T-helper 2 cell treated with Interferon-gamma antibody and Interleukin-4, amounts not matched to agents 5 μg/mL and 100 μg/mL, for 36 hours (primary cell): Measurements from ENCODE around the gene CEBPZOS.
"Not testable (repeated sequence)": the region's sequence is repeated elsewhere in the genome, so short reads cannot be mapped to it uniquely, and the experiment has no call there.

Experiments
- DNase-seq: peaks from one replicate; pipeline ENCODE4 v3.0.0; 2021; ENCODE audit warnings: low spot score
- H3K27ac Mint-ChIP-seq: one replicate; pipeline ENCODE4 v1.8.0; 2021; ENCODE audit warnings: mild to moderate bottlenecking, mixed read lengths
- H3K27me3 Mint-ChIP-seq: one replicate; pipeline ENCODE4 v1.8.0; 2021; ENCODE audit warnings: low read depth, mixed read lengths
- H3K36me3 Mint-ChIP-seq: one replicate; pipeline ENCODE4 v1.8.0; 2021; ENCODE audit warnings: low read depth, mixed read lengths
- H3K4me1 Mint-ChIP-seq: one replicate; pipeline ENCODE4 v1.8.0; 2021; ENCODE audit warnings: low read depth, mixed read lengths
- H3K4me3 Mint-ChIP-seq: one replicate; pipeline ENCODE4 v1.8.0; 2022; ENCODE audit warnings: mild to moderate bottlenecking, moderate library complexity, mixed read lengths
- H3K9me3 Mint-ChIP-seq: one replicate; pipeline ENCODE4 v1.8.0; 2021; ENCODE audit warnings: mixed read lengths

The CEBPZOS gene

DNA sequence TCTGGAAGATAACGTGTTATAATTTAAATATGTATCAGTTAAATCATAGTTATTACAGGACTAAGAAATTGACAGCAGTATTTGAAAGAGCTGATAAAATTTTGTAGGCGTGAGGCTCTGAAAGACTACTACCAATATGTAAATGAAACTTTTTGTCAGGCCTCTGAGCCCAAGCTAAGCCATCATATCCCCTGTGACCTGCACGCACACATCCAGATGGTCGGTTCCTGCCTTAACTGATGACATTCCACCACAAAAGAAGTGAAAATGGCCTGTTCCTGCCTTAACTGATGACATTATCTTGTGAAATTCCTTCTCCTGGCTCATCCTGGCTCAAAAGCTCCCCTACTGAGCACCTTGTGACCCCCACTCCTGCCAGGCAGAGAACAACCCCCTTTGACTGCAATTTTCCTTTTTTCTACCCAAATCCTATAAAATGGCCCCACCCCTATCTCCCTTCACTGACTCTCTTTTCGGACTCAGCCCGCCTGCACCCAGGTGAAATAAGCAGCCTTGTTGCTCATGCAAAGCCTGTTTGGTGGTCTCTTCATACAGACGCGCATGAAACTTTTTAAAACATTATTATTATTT, 8.9 kb downstream of the CEBPZOS start:
- H3K4me3 Mint-ChIP-seq, H3K27me3 Mint-ChIP-seq, H3K27ac Mint-ChIP-seq, DNase-seq: not testable (repeated sequence)
- H3K4me1 Mint-ChIP-seq, result peaks cover 11% of the 10 kb centered on the region
- H3K9me3 Mint-ChIP-seq, result peaks cover 63% of the 10 kb centered on the region
- peaks cover 92% of the 10 kb centered on the region for H3K36me3 Mint-ChIP-seq

DNA sequence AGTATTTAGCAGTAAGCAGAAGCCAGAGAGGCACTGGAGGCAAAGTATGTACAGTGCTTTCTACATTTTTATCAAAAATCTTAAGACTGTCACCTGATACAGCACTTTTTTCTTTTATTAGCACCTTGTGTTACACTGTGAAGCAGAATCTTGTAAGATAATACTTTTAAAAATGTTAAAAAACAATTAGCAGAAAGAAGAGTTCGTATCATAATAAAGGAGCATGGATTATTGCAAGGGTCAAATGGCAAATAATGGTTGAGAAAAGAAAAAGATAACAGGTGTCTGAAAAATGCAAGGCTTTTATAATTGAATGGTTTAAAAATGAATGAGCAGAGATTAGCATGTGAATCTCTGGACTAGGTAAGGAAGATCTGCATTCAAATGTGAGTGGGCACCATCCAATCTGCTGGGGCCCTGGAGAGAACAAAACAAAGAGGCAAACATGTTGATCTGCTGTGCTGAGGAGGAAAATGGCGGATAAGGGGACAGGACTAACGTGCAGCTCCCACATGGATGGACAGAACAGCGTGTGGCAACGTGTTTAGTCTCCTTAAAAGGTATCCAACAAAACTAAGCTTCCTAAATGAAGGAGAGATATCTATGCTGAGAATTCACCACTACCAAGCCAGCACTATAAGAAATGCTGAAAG, 9.5 kb downstream of the CEBPZOS start:
- H3K4me3 Mint-ChIP-seq, result no peak overlapping the region
- peaks cover 93% of the 10 kb centered on the region for H3K36me3 Mint-ChIP-seq
- no peaks in the 10 kb centered on the region for H3K27me3 Mint-ChIP-seq
- H3K4me1 Mint-ChIP-seq, result peaks cover 11% of the 10 kb centered on the region
- no peak overlapping the region for H3K27ac Mint-ChIP-seq
- no peak for DNase-seq
- peaks cover 64% of the 10 kb centered on the region for H3K9me3 Mint-ChIP-seq

DNA sequence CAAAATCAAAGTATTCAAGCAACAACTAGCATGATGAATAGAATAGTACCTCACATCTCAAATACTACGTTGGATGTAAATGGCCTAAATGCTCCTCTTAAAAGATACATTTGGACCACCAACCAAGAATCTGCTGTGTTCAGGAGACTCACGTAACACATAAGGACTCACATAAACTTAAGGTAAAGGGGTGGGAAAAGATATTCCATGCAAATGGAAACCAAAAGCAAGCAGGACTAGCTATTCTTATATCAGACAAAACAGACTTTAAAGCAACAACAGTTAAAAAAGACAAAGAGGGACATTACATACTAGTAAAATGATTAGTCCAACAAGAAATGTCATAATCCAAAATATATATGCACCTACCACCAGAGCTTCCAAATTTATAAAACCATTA, 10.5 kb downstream of the CEBPZOS start:
- DNase-seq, H3K4me1 Mint-ChIP-seq, H3K27me3 Mint-ChIP-seq, H3K27ac Mint-ChIP-seq, H3K4me3 Mint-ChIP-seq: not testable (repeated sequence)
- H3K9me3 Mint-ChIP-seq, result peaks cover 64% of the 10 kb centered on the region
- H3K36me3 Mint-ChIP-seq, result peaks cover 95% of the 10 kb centered on the region

DNA sequence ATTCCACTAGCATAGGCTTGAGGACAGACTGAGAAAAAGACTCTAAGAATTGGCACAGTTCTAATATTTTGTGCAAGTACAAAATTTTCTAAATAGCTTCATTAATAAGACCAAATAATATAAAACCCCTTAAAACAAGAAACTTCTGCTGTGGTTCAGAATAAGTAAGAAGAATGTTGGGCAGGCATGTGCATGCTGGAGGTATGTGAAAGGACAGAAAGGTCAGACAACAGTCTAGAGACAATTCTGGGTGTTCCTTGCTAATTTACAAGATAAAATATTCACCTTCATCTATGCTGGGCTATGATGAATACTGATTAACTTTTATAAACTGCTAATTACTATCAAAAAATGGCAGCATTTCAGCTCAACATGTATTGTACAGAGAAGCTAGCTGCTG, 14.9 kb downstream of the CEBPZOS start:
- H3K9me3 Mint-ChIP-seq, result peaks cover 41% of the 10 kb centered on the region
- H3K4me3 Mint-ChIP-seq, result no peak overlapping the region
- peaks cover 77% of the 10 kb centered on the region for H3K36me3 Mint-ChIP-seq
- H3K27me3 Mint-ChIP-seq, result no peaks in the 10 kb centered on the region
- peaks cover 5% of the 10 kb centered on the region for H3K4me1 Mint-ChIP-seq
- DNase-seq, result no peak
- no peak overlapping the region for H3K27ac Mint-ChIP-seq

DNA sequence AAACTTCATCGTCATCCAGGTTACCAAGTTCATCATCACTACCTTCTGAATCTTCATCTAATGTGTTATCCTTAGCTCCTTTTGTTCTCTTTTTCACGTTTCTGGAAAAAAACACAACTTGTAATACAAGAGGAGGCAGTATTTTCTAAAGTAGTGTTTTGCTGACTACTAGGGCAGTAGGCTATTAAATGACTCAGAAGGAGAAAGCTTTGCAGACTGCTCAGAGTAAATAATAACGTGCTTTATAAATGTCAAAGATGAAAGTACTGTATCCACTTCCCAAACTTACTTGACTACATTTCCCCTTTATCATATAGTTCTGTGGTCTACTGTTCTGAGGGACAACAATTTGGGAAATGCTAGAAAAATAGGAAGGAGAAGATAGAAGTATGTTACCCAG, 15.6 kb downstream of the CEBPZOS start:
- Mint-ChIP-seq H3K4me1 (peaks cover 7% of the 10 kb centered on the region), H3K4me3 (no peak overlapping the region), H3K9me3 (peaks cover 34% of the 10 kb centered on the region), H3K36me3 (peaks cover 76% of the 10 kb centered on the region), H3K27ac (no peak overlapping the region), H3K27me3 (no peaks in the 10 kb centered on the region)
- no peak for DNase-seq

DNA sequence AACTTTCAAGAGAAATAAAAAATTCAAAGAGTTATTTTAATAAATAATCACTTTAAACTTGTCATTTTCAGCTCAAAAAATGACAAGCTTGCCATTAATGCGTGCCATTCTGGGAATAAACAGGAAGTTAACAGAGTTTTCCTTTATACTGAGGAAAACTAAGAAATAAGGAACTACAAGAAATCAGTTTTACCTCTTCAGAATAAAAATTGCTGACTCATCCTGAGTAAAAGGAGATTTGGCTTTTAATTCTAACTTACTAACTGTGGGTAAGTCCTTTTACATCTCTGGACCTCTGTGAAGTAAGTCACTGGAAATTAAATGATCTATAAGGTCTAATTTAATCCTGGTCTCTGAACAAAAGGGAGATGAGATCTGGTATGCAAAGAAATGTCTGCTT, 19.0 kb downstream of the CEBPZOS start:
- Mint-ChIP-seq H3K27me3 (no peaks in the 10 kb centered on the region), H3K9me3 (peaks cover under 1% of the 10 kb centered on the region), H3K4me3 (no peak overlapping the region), H3K4me1 (peaks cover 7% of the 10 kb centered on the region), H3K27ac (no peak overlapping the region), H3K36me3 (peaks cover 60% of the 10 kb centered on the region)
- no peak for DNase-seq

DNA sequence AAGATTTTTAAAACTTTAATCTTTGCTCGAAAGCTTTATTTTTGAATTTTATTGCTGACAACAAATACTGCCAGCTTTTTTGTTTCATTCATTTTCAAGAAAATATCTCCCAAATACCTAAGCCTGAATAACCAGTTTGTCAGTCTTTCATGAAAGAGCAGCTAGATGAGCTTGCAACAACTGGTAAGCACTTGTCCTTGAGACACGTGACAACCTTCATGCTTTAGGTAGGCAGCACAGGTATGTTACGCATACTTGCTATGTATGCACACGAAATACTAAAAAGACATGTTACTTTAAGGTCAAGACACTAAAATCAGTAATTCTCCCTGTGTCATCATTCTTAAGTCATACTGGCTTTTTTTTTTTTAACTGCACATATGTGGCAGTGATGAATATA, 22.8 kb downstream of the CEBPZOS start:
- Mint-ChIP-seq H3K4me1 (peaks cover 19% of the 10 kb centered on the region), H3K27ac (no peak overlapping the region), H3K36me3 (peaks cover 66% of the 10 kb centered on the region), H3K27me3 (no peaks in the 10 kb centered on the region), H3K9me3 (no peaks in the 10 kb centered on the region), H3K4me3 (no peak overlapping the region)
- no peak for DNase-seq

DNA sequence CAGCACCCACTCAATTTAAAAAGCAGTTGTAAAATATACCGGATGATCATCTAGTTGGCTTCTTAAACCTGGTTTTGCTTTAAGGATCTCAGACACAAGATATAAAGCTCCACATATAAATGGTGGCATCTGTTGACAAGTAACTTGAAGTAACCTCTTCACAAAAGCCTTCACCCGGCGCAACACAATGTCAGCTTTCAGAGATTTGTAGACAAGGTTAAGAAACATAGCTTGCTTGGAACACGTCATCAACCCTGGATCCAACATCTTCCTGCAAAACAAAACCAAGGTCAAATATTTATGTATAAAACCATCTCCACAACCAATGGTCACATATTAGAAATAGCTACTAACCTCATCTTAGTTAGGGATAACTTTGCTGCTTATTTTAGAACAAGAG, 26.8 kb downstream of the CEBPZOS start:
- no peak for DNase-seq
- H3K4me3 Mint-ChIP-seq, result no peak overlapping the region
- H3K4me1 Mint-ChIP-seq, result peaks cover 30% of the 10 kb centered on the region
- H3K36me3 Mint-ChIP-seq, result peaks cover 63% of the 10 kb centered on the region
- no peak overlapping the region for H3K27ac Mint-ChIP-seq
- no peaks in the 10 kb centered on the region for H3K9me3 Mint-ChIP-seq
- no peaks in the 10 kb centered on the region for H3K27me3 Mint-ChIP-seq

DNA sequence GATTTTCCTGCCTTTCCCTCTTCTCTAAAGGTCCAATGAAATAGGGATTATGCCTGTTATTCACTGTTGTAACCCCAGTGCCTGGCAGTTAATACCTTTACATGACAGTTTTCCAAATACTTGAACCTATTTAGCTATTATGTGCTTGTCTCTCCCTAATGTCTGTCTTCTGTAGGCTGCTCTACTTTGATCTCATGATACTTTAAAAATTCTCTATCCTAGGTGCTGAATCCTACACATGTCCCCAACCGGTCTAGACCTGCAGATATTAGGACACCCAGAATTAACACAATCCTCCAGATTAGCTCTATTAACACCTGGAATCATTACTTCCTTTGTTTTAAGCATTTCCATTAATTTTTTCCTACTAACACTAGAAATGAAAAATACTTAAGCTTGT, 27.8 kb downstream of the CEBPZOS start:
- Mint-ChIP-seq H3K27ac (no peak overlapping the region), H3K4me1 (peaks cover 31% of the 10 kb centered on the region), H3K36me3 (peaks cover 64% of the 10 kb centered on the region), H3K27me3 (no peaks in the 10 kb centered on the region), H3K4me3 (no peak overlapping the region), H3K9me3 (no peaks in the 10 kb centered on the region)
- DNase-seq, result no peak

DNA sequence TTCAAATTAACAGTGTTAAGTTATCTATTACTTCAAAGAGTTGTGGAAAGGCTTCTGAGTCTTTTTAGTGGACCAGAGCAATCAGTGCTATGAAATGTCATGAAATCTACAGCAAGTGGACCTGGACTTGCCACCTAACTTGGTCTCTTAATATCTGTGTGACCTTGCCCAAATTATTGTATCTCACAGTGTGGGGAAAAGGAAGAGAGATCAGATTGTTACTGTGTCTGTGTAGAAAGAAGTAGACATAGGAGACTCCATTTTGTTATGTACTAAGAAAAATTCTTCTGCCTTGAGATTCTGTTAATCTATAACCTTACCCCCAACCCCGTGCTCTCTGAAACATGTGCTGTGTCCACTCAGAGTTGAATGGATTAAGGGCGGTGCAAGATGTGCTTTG, 28.8 kb downstream of the CEBPZOS start:
- peaks cover 38% of the 10 kb centered on the region for H3K4me1 Mint-ChIP-seq
- peaks cover 58% of the 10 kb centered on the region for H3K36me3 Mint-ChIP-seq

DNA sequence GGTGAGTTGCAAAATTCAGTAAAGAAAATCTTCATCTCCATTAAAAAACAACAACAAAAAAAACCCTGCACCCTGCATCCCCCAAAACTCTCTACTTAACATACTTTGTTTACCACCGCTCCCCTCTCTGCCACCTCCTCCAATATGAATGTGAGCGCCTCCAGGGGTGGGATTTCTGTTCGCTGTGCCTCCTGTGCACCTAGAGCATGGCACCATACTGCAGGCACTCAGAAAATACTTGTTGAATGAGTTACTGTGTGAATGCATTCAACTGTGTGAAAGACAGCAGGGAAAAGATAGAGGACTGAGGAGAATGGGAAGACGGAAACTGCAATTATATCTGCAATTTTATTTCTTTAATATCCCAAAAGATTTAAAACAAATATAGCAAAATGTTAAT, 30.6 kb downstream of the CEBPZOS start:
- Mint-ChIP-seq H3K27ac (no peak overlapping the region), H3K36me3 (peaks cover 42% of the 10 kb centered on the region), H3K4me3 (no peak overlapping the region), H3K4me1 (peaks cover 38% of the 10 kb centered on the region), H3K9me3 (no peaks in the 10 kb centered on the region), H3K27me3 (no peaks in the 10 kb centered on the region)
- no peak for DNase-seq

More for the DNA sequence above, 28.8 kb downstream of the CEBPZOS start:
- not testable (repeated sequence) for H3K9me3 Mint-ChIP-seq, H3K27me3 Mint-ChIP-seq, H3K4me3 Mint-ChIP-seq, DNase-seq, H3K27ac Mint-ChIP-seq

DNA sequence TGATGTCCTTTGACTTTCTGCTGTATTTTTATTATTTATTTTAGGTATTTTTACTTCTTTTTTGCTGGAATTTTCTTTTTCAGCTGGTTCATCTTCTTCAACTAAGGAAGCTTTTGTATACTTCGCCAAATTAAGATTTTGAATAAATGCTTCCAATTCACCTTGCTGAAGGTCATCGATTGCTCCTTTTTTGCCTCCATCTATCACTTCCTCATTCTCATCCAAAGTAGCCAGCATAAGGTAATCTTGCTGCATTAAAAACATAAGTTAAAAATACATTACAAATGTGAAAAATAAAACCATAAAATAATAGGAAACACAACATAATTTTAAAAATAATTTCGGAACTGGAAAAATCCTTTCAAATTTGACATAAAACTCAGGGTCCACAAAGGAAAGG, 32.5 kb downstream of the CEBPZOS start:
- H3K36me3 Mint-ChIP-seq, result peaks cover 31% of the 10 kb centered on the region
- no peak overlapping the region for H3K27ac Mint-ChIP-seq

DNA sequence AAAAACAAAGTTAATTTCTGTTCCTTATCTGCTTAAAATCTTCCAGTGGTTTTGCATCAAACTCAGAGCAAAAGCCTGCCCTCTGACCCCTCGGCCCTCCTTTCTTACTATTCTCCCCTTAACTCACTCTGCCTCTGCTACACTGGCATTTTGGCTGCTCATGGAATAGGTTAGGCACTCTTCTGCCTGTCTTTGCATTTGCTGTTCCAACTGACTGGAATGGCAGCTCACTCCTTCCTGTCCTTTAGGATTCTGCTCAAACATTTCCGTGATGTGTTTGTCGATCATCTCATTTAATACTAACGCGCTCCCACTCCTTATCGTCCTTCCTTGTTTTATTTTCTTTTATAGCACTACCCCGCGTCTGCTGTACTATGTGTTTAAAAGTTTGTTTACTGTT, 34.3 kb downstream of the CEBPZOS start:
- H3K4me3 Mint-ChIP-seq, result no peak overlapping the region
- no peak overlapping the region for H3K27ac Mint-ChIP-seq
- peaks cover 33% of the 10 kb centered on the region for H3K36me3 Mint-ChIP-seq
- no peaks in the 10 kb centered on the region for H3K27me3 Mint-ChIP-seq
- H3K9me3 Mint-ChIP-seq, result no peaks in the 10 kb centered on the region
- no peak for DNase-seq
- H3K4me1 Mint-ChIP-seq, result peaks cover 21% of the 10 kb centered on the region

More for the DNA sequence above, 32.5 kb downstream of the CEBPZOS start:
- no peak for DNase-seq
- H3K9me3 Mint-ChIP-seq, result no peaks in the 10 kb centered on the region
- peaks cover 26% of the 10 kb centered on the region for H3K4me1 Mint-ChIP-seq
- H3K27me3 Mint-ChIP-seq, result no peaks in the 10 kb centered on the region
- no peak overlapping the region for H3K4me3 Mint-ChIP-seq

DNA sequence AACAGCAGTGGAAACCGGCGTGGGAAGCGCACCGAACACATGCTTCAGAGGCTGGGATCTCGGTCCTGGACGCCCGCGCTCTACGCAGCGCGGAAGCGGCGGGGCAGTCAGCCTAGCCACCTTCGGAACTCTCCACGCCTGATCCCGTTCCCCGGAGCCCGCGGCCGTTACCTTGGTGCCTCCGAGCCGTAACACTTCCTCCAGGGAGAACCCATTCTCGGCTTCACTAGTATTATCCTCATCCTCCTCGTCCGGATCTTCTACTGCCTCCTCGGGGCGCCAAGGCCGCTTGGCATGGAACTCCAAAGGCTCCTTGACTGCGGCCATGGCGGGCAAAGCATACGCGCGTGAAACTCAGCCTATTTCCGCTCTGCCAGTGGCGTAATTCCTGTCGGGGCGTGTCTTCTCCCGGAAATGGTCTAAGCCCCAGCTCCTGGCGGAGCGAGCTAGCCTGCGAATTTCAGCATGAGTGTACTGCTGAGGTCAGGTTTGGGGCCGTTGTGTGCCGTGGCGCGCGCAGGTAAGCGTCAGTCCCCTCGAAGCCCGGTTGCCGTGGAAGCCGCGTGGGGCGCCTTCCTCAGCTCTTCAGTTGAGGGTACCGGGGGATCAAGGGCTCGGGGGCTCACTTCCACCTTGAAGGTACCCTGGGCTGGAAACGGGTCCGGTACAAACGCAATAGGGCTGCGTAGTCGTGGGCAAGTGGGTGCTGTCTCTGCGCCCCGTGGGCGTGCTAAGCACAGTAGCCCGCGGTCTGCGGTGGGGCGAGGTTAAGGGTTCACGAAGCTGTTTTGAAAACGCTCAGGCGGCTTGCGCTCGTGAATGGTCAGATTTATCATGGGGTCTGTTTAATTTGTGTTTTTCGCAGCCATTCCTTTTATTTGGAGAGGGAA, 35.2 kb downstream of the CEBPZOS start, which contains the start of the genes CEBPZ and NDUFAF7:
CEBPZ (minus strand) TSS at position 356 of the 890 bp plus-strand sequence; CDS start at position 327, 29 bp downstream.
NDUFAF7 (plus strand) TSS at position 418 of the 890 bp plus-strand sequence; CDS start at position 466, 48 bp downstream.
- H3K36me3 Mint-ChIP-seq, result peaks cover 37% of the 10 kb centered on the region
- H3K9me3 Mint-ChIP-seq, result no peaks in the 10 kb centered on the region
- H3K27ac Mint-ChIP-seq, result no peak within 1 kb of the TSS
- H3K27me3 Mint-ChIP-seq, result no peaks in the 10 kb centered on the region
- no peak within 1 kb of the TSS for H3K4me3 Mint-ChIP-seq
- H3K4me1 Mint-ChIP-seq, result peaks cover 16% of the 10 kb centered on the region
- peak; percentile 91 for DNase-seq
